SK-N-SH treated with all-trans-retinoic acid at 6 μM for 48 hours (cell line): Measurements from ENCODE around the gene SOX6.

Experiments used
- ATAC-seq: fragments of 200-7000 bp; cut with Tn5 transposase; 3 replicates; pipeline ENCODE4 v1.9.1; 2020; ENCODE audit warnings: mild to moderate bottlenecking, moderate library complexity
- ARNTL ChIP-seq: fragments of 450-650 bp; formaldehyde crosslinking; IDR thresholded peaks from 2 replicates; pipeline ENCODE4 v1.5.0; 2020; ENCODE audit warnings: low read depth, mild to moderate bottlenecking, moderate library complexity, borderline replicate concordance
- BACH2 ChIP-seq: fragments of 250-450 bp; sonication (Bioruptor Pico); IDR thresholded peaks from 2 replicates; pipeline ENCODE4 v1.9.0; 2021; ENCODE audit warnings: mild to moderate bottlenecking, borderline replicate concordance
- CSDC2 ChIP-seq: fragments of 250-450 bp; sonication (Bioruptor Pico); IDR thresholded peaks from 2 replicates; pipeline ENCODE4 v1.5.0; 2020; ENCODE audit warnings: mild to moderate bottlenecking, moderate library complexity
- CSRNP3 ChIP-seq: fragments of 250-450 bp; sonication (Bioruptor Pico); IDR thresholded peaks from 2 replicates; pipeline ENCODE4 v1.5.1; 2021; ENCODE audit warnings: mild to moderate bottlenecking, moderate library complexity
- ESRRG ChIP-seq: fragments of 250-450 bp; sonication (Bioruptor Pico); IDR thresholded peaks from 2 replicates; pipeline ENCODE4 v1.6.1; 2021; ENCODE audit warnings: mild to moderate bottlenecking
- GLIS3 ChIP-seq: fragments of 250-450 bp; sonication (Bioruptor Pico); IDR thresholded peaks from 2 replicates; pipeline ENCODE4 v1.5.0; 2020; ENCODE audit warnings: mild to moderate bottlenecking, moderate library complexity
- ISL1 ChIP-seq: fragments of 250-450 bp; sonication (Bioruptor Pico); IDR thresholded peaks from 2 replicates; pipeline ENCODE4 v2.1.2; 2022; ENCODE audit warnings: mild to moderate bottlenecking, moderate library complexity
- OSR1 ChIP-seq: fragments of 250-450 bp; sonication (Bioruptor Pico); IDR thresholded peaks from 2 replicates; pipeline ENCODE4 v1.8.0; 2022; ENCODE audit warnings: moderate library complexity, mild to moderate bottlenecking, inconsistent platforms
- PPARA ChIP-seq: fragments of 250-450 bp; sonication (Bioruptor Pico); IDR thresholded peaks from 2 replicates; pipeline ENCODE4 v1.5.0; 2020; ENCODE audit warnings: mild to moderate bottlenecking, borderline replicate concordance
- RARB ChIP-seq: fragments of 250-450 bp; sonication (Bioruptor Pico); IDR thresholded peaks from 2 replicates; pipeline ENCODE4 v1.8.0; 2021; ENCODE audit warnings: mild to moderate bottlenecking, moderate library complexity
- SNAI2 ChIP-seq: fragments of 250-450 bp; sonication (Bioruptor Pico); IDR thresholded peaks from 2 replicates; pipeline ENCODE4 v1.5.0; 2020; ENCODE audit warnings: mild to moderate bottlenecking, moderate library complexity
- TCF4 ChIP-seq: fragments of 250-450 bp; sonication (Bioruptor Pico); IDR thresholded peaks from 2 replicates; pipeline ENCODE4 v1.8.0; 2021; ENCODE audit warnings: mild to moderate bottlenecking, moderate library complexity, borderline replicate concordance
- TOX ChIP-seq: fragments of 250-450 bp; sonication (Bioruptor Pico); IDR thresholded peaks from 2 replicates; pipeline ENCODE4 v1.8.0; 2021; ENCODE audit warnings: mild to moderate bottlenecking, moderate library complexity, borderline replicate concordance
- ZC3H10 ChIP-seq: fragments of 250-450 bp; sonication (Bioruptor Pico); IDR thresholded peaks from 2 replicates; pipeline ENCODE4 v1.5.1; 2021; ENCODE audit warnings: mild to moderate bottlenecking, moderate library complexity
- ZFP3 ChIP-seq: fragments of 250-450 bp; sonication (Bioruptor Pico); IDR thresholded peaks from 2 replicates; pipeline ENCODE4 v1.5.0; 2020; ENCODE audit warnings: mild to moderate bottlenecking, moderate library complexity
- ZFP30 ChIP-seq: fragments of 450-650 bp; formaldehyde crosslinking; IDR thresholded peaks from 2 replicates; pipeline ENCODE4 v1.5.0; 2022; ENCODE audit warnings: mild to moderate bottlenecking, moderate library complexity
- ZNF565 ChIP-seq: fragments of 450-650 bp; formaldehyde crosslinking; conservative IDR thresholded peaks from 2 replicates; pipeline ENCODE4 v1.5.0; 2020; ENCODE audit warnings: low read depth, mild to moderate bottlenecking, moderate library complexity
- ZNF70 ChIP-seq: fragments of 450-650 bp; formaldehyde crosslinking; IDR thresholded peaks from 2 replicates; pipeline ENCODE4 v1.5.0; 2020; ENCODE audit warnings: mild to moderate bottlenecking, moderate library complexity
- ZNF8 ChIP-seq: fragments of 450-650 bp; formaldehyde crosslinking; IDR thresholded peaks from 2 replicates; pipeline ENCODE4 v1.5.0; 2020; ENCODE audit warnings: mild to moderate bottlenecking, moderate library complexity
- TF ChIP-seq, protein P1 (sequence below): fragments of 250-450 bp; sonication (Bioruptor Pico); IDR thresholded peaks from 2 replicates; pipeline ENCODE4 v1.8.0; 2021; ENCODE audit warnings: low read depth, mild to moderate bottlenecking, moderate library complexity, borderline replicate concordance
- TF ChIP-seq, protein P2 (sequence below): fragments of 250-450 bp; sonication (Bioruptor Pico); IDR thresholded peaks from 2 replicates; pipeline ENCODE4 v1.8.0; 2020; ENCODE audit warnings: mild to moderate bottlenecking, moderate library complexity, borderline replicate concordance
- TF ChIP-seq, protein P3 (sequence below): fragments of 250-450 bp; sonication (Bioruptor Pico); IDR thresholded peaks from 2 replicates; pipeline ENCODE4 v1.5.1; 2020; ENCODE audit warnings: low read depth, mild to moderate bottlenecking, moderate library complexity

The SOX6 gene

DNA sequence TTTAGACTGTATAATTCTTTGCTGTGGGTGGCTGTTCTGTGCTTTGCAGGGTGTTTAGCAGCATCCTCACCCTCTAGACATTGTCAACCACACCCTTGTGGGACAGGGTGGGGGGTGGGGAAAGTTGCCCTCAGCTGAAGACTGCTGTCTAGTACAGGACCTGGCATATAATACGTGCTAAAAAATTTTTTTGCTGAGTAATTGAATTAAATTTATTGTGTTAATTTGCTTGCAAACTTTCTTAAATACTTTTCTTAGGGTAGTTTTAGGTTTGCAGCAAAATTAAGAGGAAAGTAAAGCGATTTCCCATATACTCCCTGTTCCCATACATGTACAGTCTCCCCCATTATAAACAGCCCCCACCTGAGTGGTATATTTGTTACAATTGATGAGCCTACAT is 268.5 kb downstream of the SOX6 start:
- TF ChIP-seq ZFP3 (no peak), PPARA (CRISPR knock-in tag) (no peak), OSR1 (CRISPR knock-in tag) (no peak), CSRNP3 (CRISPR knock-in tag) (no peak)
- no peak for ATAC-seq

GRCh38 chr11:16086229-16086819 is 270.0 kb downstream of the SOX6 start:
- no peak for TF ChIP-seq RARB (CRISPR knock-in tag)
- TF ChIP-seq, protein P1, sequence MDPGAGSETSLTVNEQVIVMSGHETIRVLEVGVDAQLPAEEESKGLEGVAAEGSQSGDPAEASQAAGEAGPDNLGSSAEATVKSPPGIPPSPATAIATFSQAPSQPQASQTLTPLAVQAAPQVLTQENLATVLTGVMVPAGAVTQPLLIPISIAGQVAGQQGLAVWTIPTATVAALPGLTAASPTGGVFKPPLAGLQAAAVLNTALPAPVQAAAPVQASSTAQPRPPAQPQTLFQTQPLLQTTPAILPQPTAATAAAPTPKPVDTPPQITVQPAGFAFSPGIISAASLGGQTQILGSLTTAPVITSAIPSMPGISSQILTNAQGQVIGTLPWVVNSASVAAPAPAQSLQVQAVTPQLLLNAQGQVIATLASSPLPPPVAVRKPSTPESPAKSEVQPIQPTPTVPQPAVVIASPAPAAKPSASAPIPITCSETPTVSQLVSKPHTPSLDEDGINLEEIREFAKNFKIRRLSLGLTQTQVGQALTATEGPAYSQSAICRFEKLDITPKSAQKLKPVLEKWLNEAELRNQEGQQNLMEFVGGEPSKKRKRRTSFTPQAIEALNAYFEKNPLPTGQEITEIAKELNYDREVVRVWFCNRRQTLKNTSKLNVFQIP = no peak
- TF ChIP-seq, protein P2, sequence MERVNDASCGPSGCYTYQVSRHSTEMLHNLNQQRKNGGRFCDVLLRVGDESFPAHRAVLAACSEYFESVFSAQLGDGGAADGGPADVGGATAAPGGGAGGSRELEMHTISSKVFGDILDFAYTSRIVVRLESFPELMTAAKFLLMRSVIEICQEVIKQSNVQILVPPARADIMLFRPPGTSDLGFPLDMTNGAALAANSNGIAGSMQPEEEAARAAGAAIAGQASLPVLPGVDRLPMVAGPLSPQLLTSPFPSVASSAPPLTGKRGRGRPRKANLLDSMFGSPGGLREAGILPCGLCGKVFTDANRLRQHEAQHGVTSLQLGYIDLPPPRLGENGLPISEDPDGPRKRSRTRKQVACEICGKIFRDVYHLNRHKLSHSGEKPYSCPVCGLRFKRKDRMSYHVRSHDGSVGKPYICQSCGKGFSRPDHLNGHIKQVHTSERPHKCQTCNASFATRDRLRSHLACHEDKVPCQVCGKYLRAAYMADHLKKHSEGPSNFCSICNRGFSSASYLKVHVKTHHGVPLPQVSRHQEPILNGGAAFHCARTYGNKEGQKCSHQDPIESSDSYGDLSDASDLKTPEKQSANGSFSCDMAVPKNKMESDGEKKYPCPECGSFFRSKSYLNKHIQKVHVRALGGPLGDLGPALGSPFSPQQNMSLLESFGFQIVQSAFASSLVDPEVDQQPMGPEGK (CRISPR knock-in tag) = no peak
- TF ChIP-seq ZC3H10 = no peak
- TF ChIP-seq SNAI2 (CRISPR knock-in tag) = no peak
- TF ChIP-seq GLIS3 (CRISPR knock-in tag) = no peak
- TF ChIP-seq, protein P3, sequence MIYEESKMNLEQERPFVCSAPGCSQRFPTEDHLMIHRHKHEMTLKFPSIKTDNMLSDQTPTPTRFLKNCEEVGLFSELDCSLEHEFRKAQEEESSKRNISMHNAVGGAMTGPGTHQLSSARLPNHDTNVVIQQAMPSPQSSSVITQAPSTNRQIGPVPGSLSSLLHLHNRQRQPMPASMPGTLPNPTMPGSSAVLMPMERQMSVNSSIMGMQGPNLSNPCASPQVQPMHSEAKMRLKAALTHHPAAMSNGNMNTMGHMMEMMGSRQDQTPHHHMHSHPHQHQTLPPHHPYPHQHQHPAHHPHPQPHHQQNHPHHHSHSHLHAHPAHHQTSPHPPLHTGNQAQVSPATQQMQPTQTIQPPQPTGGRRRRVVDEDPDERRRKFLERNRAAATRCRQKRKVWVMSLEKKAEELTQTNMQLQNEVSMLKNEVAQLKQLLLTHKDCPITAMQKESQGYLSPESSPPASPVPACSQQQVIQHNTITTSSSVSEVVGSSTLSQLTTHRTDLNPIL (CRISPR knock-in tag) = no peak
- no peak for TF ChIP-seq BACH2 (CRISPR knock-in tag)
- no peak for TF ChIP-seq ZNF565 (CRISPR knock-in tag)
- TF ChIP-seq ZNF8 (CRISPR knock-in tag) = no peak
- TF ChIP-seq CSDC2 (CRISPR knock-in tag) = no peak
- TF ChIP-seq ZFP3 = no peak
- no peak for TF ChIP-seq ZNF70 (CRISPR knock-in tag)

DNA sequence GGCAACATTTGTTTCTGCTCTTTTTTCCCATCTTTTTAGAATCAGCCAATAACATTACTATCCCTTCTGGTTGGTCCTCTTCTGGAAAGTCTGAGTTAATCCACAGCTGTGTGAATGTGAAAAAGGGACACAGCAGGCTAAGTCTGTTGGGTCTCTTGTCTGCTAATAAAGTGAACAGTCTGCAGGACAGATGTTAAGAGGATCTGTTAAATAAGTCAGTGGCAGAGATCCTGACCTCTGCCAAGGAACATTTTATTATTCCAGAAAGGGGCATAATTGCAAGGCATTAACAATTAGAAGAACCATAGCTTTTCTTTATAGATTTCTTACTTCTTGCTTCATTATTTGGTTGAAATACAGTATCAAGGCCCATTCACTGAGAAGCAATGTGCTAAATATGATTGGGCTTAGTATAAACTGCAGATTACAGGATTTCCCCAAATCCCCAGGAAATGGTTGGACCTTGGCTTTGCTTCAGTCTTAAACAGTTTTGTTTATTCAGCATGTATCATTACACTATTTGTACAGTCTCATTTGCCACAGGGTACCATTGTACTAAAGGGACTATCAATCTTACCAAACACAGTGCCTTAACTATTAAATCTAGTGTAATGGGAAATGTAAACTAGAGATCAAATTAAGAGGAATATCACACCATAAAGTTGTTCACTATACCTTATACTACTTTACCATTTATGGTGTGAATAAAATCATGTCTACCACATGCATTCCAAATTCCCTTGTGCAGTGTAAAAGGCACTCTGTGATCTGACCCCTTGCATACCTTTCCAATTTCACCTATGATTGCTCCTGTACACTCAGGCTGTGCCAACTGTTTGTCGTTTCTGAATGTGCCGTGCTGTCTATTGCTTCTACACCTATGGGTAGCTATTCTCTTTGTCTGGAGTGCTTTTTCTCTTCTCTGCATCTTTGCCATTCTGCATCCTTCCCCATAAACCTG is 274.0 kb downstream of the SOX6 start:
- no peak for ATAC-seq
- TF ChIP-seq GLIS3 (CRISPR knock-in tag) = no peak
- no peak for TF ChIP-seq ZNF8 (CRISPR knock-in tag)
- no peak for TF ChIP-seq RARB (CRISPR knock-in tag)
- TF ChIP-seq ZC3H10 = no peak
- TF ChIP-seq, protein P3 (CRISPR knock-in tag) = no peak
- no peak for TF ChIP-seq ARNTL (CRISPR knock-in tag)
- no peak for TF ChIP-seq OSR1 (CRISPR knock-in tag)
- TF ChIP-seq ISL1 (CRISPR knock-in tag) = no peak
- TF ChIP-seq, protein P2 (CRISPR knock-in tag) = no peak
- no peak for TF ChIP-seq PPARA (CRISPR knock-in tag)
- no peak for TF ChIP-seq TOX
- no peak for TF ChIP-seq ESRRG (CRISPR knock-in tag)
- no peak for TF ChIP-seq CSRNP3 (CRISPR knock-in tag)
- TF ChIP-seq ZFP3 = no peak
- TF ChIP-seq ZFP30 (CRISPR knock-in tag) = no peak
- TF ChIP-seq SNAI2 (CRISPR knock-in tag) = no peak
- TF ChIP-seq TCF4 (CRISPR knock-in tag) = no peak
- TF ChIP-seq ZNF70 (CRISPR knock-in tag) = no peak

More at GRCh38 chr11:16086229-16086819, 270.0 kb downstream of the SOX6 start:
- ATAC-seq = no peak
